Neuronal stem cell (in vitro differentiated cells): Measurements from ENCODE around the gene SMTN.

ENCODE experiments used
- DNase-seq: peaks from one replicate; pipeline ENCODE4 v3.0.0-alpha.2; 2013; ENCODE audit warnings: low spot score
- H2AFZ ChIP-seq: one replicate; pipeline ENCODE4 v1.6.1; 2013; ENCODE audit warnings: mild to moderate bottlenecking, low read length, inconsistent platforms
- H2AK5ac ChIP-seq: 2 replicates; pipeline ENCODE4 v1.6.1; 2013; ENCODE audit warnings: low read depth, mild to moderate bottlenecking, inconsistent platforms, low read length, moderate library complexity, mixed read lengths
- H2BK120ac ChIP-seq: 2 replicates; pipeline ENCODE4 v1.6.1; 2013; ENCODE audit warnings: low read depth, mild to moderate bottlenecking, inconsistent platforms, low read length, moderate library complexity, mixed read lengths
- H2BK12ac ChIP-seq: one replicate; pipeline ENCODE4 v1.6.1; 2013; ENCODE audit warnings: low read length, inconsistent platforms
- H2BK15ac ChIP-seq: 2 replicates; pipeline ENCODE4 v1.6.1; 2013; ENCODE audit warnings: mild to moderate bottlenecking, low read length, inconsistent platforms, mixed read lengths
- H2BK5ac ChIP-seq: one replicate; pipeline ENCODE4 v1.6.1; 2013; ENCODE audit warnings: inconsistent platforms, mild to moderate bottlenecking, low read length, moderate library complexity
- H3K14ac ChIP-seq: one replicate; pipeline ENCODE4 v1.6.1; 2013; ENCODE audit warnings: low read length, inconsistent platforms
- H3K18ac ChIP-seq: 2 replicates; pipeline ENCODE4 v1.6.1; 2013; ENCODE audit warnings: low read length, inconsistent platforms
- H3K23ac ChIP-seq: 2 replicates; pipeline ENCODE4 v1.6.1; 2013; ENCODE audit warnings: low read depth, mild to moderate bottlenecking, mixed read lengths, low read length, inconsistent platforms; ENCODE audit not compliant: poor library complexity
- H3K27ac ChIP-seq: replicated peaks from 3 replicates; pipeline ENCODE4 v1.5.1; 2013; ENCODE audit warnings: low read length, inconsistent platforms
- H3K27me3 ChIP-seq, 3 experiments: 2 replicates each; pipeline ENCODE4 v1.6.1; 2013; ENCODE audit warnings: low read length in 3 of 3, mild to moderate bottlenecking in 2 of 3, inconsistent platforms in 1 of 3, low read depth in 1 of 3, mixed read lengths in 1 of 3, moderate library complexity in 1 of 3; ENCODE audit not compliant: control insufficient read depth in 3 of 3, insufficient read depth in 3 of 3
- H3K36me3 ChIP-seq, 2 donors: replicated peaks in 1 of 2; 2 replicates each; pipeline ENCODE4 v1.6.1; 2013; ENCODE audit warnings: low read length in 2 of 2; ENCODE audit not compliant: control insufficient read depth in 2 of 2, insufficient read depth in 2 of 2
- H3K4ac ChIP-seq: 2 replicates; pipeline ENCODE4 v1.6.1; 2013; ENCODE audit warnings: inconsistent platforms, mild to moderate bottlenecking, low read length, moderate library complexity
- H3K4me1 ChIP-seq, 2 donors: 1 replicate in 1 of 2; 2 replicates in 1 of 2; pipeline ENCODE4 v1.6.1; 2013; ENCODE audit warnings: low read length in 2 of 2, low read depth in 1 of 2; ENCODE audit not compliant: control insufficient read depth in 2 of 2, insufficient read depth in 1 of 2
- H3K4me2 ChIP-seq: one replicate; pipeline ENCODE4 v1.6.1; 2013; ENCODE audit warnings: mild to moderate bottlenecking, low read length, inconsistent platforms; ENCODE audit not compliant: insufficient read depth, poor library complexity, severe bottlenecking
- H3K4me3 ChIP-seq, 2 donors: 2 replicates each; pipeline ENCODE4 v1.5.1; 2013; ENCODE audit warnings: low read length in 2 of 2, mild to moderate bottlenecking in 2 of 2, inconsistent platforms in 1 of 2, moderate library complexity in 1 of 2
- H3K79me1 ChIP-seq: one replicate; pipeline ENCODE4 v1.6.1; 2013; ENCODE audit warnings: low read depth, mild to moderate bottlenecking, inconsistent platforms, low read length, moderate library complexity
- H3K9ac ChIP-seq: one replicate; pipeline ENCODE4 v1.6.1; 2013; ENCODE audit warnings: mild to moderate bottlenecking, low read depth, low read length, inconsistent platforms; ENCODE audit not compliant: poor library complexity
- H3K9me3 ChIP-seq, 2 donors: replicated peaks in 1 of 2; 2 replicates each; pipeline versions ENCODE3 to v1.6.1; 2013; ENCODE audit warnings: low read length in 2 of 2, mild to moderate bottlenecking in 2 of 2, inconsistent platforms in 1 of 2, low read depth in 1 of 2, mixed read lengths in 1 of 2, moderate library complexity in 1 of 2; ENCODE audit not compliant: control insufficient read depth in 2 of 2, insufficient read depth in 1 of 2
- H4K8ac ChIP-seq: one replicate; pipeline ENCODE4 v1.6.1; 2013; ENCODE audit warnings: low read depth, mild to moderate bottlenecking, inconsistent platforms, low read length, moderate library complexity
- H4K91ac ChIP-seq: one replicate; pipeline ENCODE4 v1.6.1; 2013; ENCODE audit warnings: low read length, low read depth, mild to moderate bottlenecking, inconsistent platforms; ENCODE audit not compliant: poor library complexity
- WGBS, 2 donors: extraction: QIAGEN DNeasy Blood & Tissue Kit; methylation state at CpG; one replicate each; pipeline ENCODE4 v1.1.7; 2013; ENCODE audit warnings: missing lambda C conversion rate in 2 of 2, mixed read lengths in 1 of 2; ENCODE audit not compliant: insufficient read length in 2 of 2, insufficient replicate concordance in 1 of 2; ENCODE audit errors: extremely low coverage in 2 of 2; 5-methylcytosine and 5-hydroxymethylcytosine counted together

Gene SMTN

DNA sequence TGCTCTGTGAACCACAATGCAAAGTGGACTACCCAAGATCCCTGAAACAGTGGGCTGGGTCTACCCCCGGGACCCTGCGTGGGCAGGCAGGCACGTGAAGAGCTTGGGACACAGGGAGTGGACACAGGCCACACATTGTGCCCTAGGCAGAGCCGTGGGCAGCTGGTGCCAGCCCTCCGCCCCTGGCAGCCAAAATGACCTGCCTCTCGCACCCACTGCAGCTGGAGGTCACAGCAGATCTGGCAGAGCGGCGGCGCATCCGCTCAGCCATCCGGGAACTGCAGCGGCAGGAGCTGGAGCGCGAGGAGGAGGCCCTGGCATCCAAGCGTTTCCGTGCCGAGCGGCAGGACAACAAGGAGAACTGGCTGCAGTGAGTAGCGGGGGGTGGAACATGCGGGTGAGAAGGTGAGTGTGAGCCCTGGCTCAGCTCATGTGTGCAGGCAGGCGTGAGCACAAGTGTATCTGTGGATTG is 6.7 kb downstream of the SMTN start:
- Histone ChIP-seq H3K18ac (no peak overlapping the region), H2BK120ac (no peak overlapping the region)

DNA sequence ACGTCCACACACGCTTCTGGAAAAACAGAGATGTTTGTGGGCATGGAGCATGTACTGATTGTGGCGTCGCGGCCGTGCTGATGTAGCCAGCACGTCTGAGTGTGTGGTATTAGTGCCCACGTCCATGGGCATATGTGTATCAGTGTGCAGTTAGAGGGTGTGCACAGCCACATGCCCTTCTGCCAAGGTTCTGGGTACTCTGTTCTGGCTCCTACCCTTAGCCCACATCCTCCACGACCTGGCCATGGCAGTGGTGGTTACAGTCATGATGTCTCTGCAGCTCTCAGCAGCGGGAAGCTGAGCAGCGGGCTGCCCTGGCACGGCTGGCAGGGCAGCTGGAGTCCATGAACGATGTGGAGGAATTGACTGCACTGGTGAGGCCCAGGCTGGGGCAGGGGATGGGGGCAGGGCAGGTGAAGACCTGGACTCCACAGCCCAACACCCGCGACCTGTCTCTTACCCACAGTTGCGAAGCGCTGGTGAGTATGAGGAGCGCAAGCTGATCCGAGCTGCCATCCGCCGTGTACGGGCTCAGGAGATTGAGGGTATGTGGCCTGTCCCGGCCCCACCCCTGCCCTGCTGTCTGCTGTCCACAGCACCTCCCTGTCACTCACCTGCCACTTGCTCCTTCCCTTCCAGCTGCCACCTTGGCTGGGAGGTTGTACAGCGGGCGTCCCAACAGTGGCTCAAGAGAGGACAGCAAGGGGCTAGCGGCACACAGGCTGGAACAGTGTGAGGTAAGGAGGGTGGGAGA is 7.3 kb downstream of the SMTN start:
- Histone ChIP-seq H3K79me1 (peaks cover 3% of the 10 kb centered on the region), H3K18ac (no peak overlapping the region), H2AFZ (no peak overlapping the region), H3K4me1 (peaks cover 0 to 14% of the 10 kb centered on the region in 2 donors), H3K14ac (no peak overlapping the region), H2AK5ac (no peak overlapping the region), H2BK5ac (no peak overlapping the region), H2BK15ac (no peak overlapping the region), H3K36me3 (peaks cover 21 to 45% of the 10 kb centered on the region in 2 donors), H3K4me2 (no peak overlapping the region), H4K91ac (peak overlapping the region; percentile 16), H3K23ac (peak overlapping the region; percentile 38), H3K27ac (no peak overlapping the region), H3K9ac (peak overlapping the region; percentile 52), H2BK12ac (peak overlapping the region; percentile 14), H3K4ac (peak overlapping the region; percentile 28), H4K8ac (no peak overlapping the region), H3K27me3 (no peaks in the 10 kb centered on the region), H2BK120ac (no peak overlapping the region), H3K9me3 (no peaks in the 10 kb centered on the region), H3K4me3 (no peak overlapping the region)
- DNase-seq, result no peak
- WGBS, 2 donors, result no CpG with 5 or more reads among the region's 26 CpGs

More for the DNA sequence above, 6.7 kb downstream of the SMTN start:
- H2BK15ac ChIP-seq, result no peak overlapping the region
- no peak for DNase-seq
- peaks cover 3% of the 10 kb centered on the region for H3K79me1 ChIP-seq
- no peak overlapping the region for H2AFZ ChIP-seq
- peak overlapping the region; percentile 28 for H3K4ac ChIP-seq
- no peak overlapping the region for H4K8ac ChIP-seq
- H3K36me3 ChIP-seq, result peaks cover 18 to 43% of the 10 kb centered on the region in 2 donors
- no peak overlapping the region for H3K27ac ChIP-seq
- H3K9ac ChIP-seq, result peak overlapping the region; percentile 52
- H2BK12ac ChIP-seq, result no peak overlapping the region
- H2BK5ac ChIP-seq, result no peak overlapping the region
- WGBS, 2 donors, result no CpG with 5 or more reads among the region's 21 CpGs
- peak overlapping the region; percentile 38 for H3K23ac ChIP-seq
- H3K4me3 ChIP-seq, result no peak overlapping the region
- no peaks in the 10 kb centered on the region for H3K9me3 ChIP-seq
- no peak overlapping the region for H3K4me2 ChIP-seq
- no peaks in the 10 kb centered on the region for H3K27me3 ChIP-seq
- peak overlapping the region; percentile 16 for H4K91ac ChIP-seq
- no peak overlapping the region for H3K14ac ChIP-seq
- H3K4me1 ChIP-seq, result peaks cover 0 to 14% of the 10 kb centered on the region in 2 donors
- H2AK5ac ChIP-seq, result no peak overlapping the region

DNA sequence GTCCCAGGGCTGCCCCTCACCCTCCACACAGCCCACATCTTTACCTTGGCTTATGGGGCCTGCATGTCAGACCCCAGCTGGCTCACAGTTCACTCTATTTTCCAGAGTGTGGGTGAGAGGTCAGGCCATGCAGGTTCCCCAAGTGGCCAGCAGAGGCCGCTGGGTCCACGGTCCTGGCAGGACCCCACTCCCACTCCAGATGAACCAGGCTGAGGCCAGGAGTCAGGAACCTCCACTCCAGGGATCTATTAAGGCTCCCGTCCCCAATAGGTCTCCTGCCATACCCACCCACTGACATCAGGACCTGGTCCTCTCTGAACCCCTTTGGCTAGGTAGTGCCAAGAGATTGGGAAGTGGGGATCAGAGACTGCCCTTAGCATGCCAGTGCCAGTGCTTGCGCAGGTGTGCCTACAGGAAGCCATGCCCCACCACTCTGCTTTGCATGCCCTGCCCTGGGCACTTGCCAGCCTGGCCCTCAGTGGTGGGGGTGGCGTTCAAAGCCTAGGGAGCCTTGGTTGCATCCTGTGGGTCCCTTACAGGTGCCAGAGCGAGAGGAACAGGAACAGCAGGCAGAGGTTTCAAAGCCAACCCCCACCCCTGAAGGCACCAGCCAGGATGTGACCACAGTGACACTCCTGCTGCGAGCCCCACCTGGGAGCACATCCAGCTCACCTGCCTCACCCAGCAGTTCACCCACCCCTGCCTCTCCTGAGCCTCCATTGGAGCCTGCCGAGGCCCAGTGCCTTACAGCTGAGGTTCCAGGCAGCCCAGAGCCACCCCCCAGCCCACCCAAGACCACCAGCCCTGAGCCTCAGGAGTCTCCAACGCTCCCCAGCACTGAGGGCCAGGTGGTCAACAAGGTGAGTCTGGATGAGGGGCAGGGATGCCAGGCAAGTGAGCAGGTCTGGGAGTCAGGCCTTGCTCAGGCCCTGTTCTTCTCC is 8.3 kb downstream of the SMTN start:
- H3K36me3 ChIP-seq, result peaks cover 21 to 48% of the 10 kb centered on the region in 2 donors
- no peaks in the 10 kb centered on the region for H3K9me3 ChIP-seq
- H3K23ac ChIP-seq, result no peak overlapping the region
- H4K91ac ChIP-seq, result peak overlapping the region; percentile 86
- H2BK15ac ChIP-seq, result peak overlapping the region; percentile 5
- no peak overlapping the region for H3K18ac ChIP-seq
- no peak overlapping the region for H3K4ac ChIP-seq
- H3K4me2 ChIP-seq, result no peak overlapping the region
- no peak overlapping the region for H3K27ac ChIP-seq
- H2AK5ac ChIP-seq, result peak overlapping the region; percentile 32
- H3K4me1 ChIP-seq, result peaks cover 0 to 7% of the 10 kb centered on the region in 2 donors
- H3K14ac ChIP-seq, result no peak overlapping the region
- no peak overlapping the region for H2BK120ac ChIP-seq
- H3K27me3 ChIP-seq, result no peaks in the 10 kb centered on the region
- no peaks in the 10 kb centered on the region for H3K79me1 ChIP-seq
- H2BK12ac ChIP-seq, result no peak overlapping the region
- peak overlapping the region; percentile 50 for H3K9ac ChIP-seq
- WGBS, 2 donors, result no CpG with 5 or more reads among the region's 9 CpGs
- no peak for DNase-seq
- H3K4me3 ChIP-seq, result no peak overlapping the region
- no peak overlapping the region for H4K8ac ChIP-seq
- no peak overlapping the region for H2AFZ ChIP-seq
- peak overlapping the region; percentile 70 for H2BK5ac ChIP-seq
